Measurements from ENCODE around the gene VMO1. TPM values are rescaled to one million over a fixed set of nuclear protein-coding genes. Genes with fewer than 3 reads are reported as not detected.

The VMO1 gene
- total and polyA plus RNA-seq, 9 of the 15 experiments (the other 6 are each of a cell fraction or from before 2014, with no cell fraction given): 0.31 TPM; not detected in 8

- DNase-seq (ENCODE audit: extremely low read depth in 1 of 4, low spot score in 3 of 4) (peak in 1 of 4 experiments; percentile 50), ATAC-seq (peak; percentile 11), FAIRE-seq (no peak)
- in situ Hi-C loops (cut with MboI) (no loop called here), intact Hi-C loops (cut with micrococcal nuclease) (loop anchor here (1.0 kb wide), 1 partner anchor 38 kb away; the partner anchor contains the start of gene PSMB6)
- Histone ChIP-seq H3K4me2 (ENCODE audit: insufficient read depth, low read length) (peak overlapping the region; percentile 94), H3K27ac (ENCODE audit: extremely low read depth, low read depth, low read length) (peak overlapping the region; percentile 71), H3K9me1 (ENCODE audit: control insufficient read depth, insufficient read depth, low read length) (no peaks in the 10 kb centered on the region), H3K79me2 (ENCODE audit: control insufficient read depth, insufficient read depth, low read length) (peaks cover 55% of the 10 kb centered on the region), H3K4me1 (replicated peaks in 1 of 2; ENCODE audit: control insufficient read depth in 2 of 2, insufficient read depth in 2 of 2, low read length in 2 of 2) (peaks cover 30 to 38% of the 10 kb centered on the region in 2 experiments; a peak in 4 of 5 replicates), H3K9ac (ENCODE audit: insufficient read depth in 1 of 2, low read depth in 2 of 2, low read length in 2 of 2) (peak overlapping the region; percentile 77 to 93), H3K36me3 (ENCODE audit: control insufficient read depth, insufficient read depth, low read length) (peaks cover 14% of the 10 kb centered on the region; the same call in 2 of the 3 replicates), H2AFZ (ENCODE audit: low read depth, low read length) (0 out of 2 replicates have a peak overlapping the region, but pooled peaks have one; percentile 23), H3K4me3 (peak overlapping the region; percentile 81), H3K27me3 (ENCODE audit: control insufficient read depth in 2 of 2, insufficient read depth in 2 of 2, low read length in 2 of 2) (no peaks in the 10 kb centered on the region), H3K9me3 (replicated peaks; ENCODE audit: control insufficient read depth, insufficient read depth, low read depth, low read length) (no peaks in the 10 kb centered on the region), H4K20me1 (replicated peaks; ENCODE audit: control insufficient read depth, insufficient read depth, low read length) (no peaks in the 10 kb centered on the region)
- ChIA-PET CTCF (ENCODE audit: low intra/inter-chr PET ratio) (no interaction called here), POLR2A (interaction anchor here (0.7 to 1.2 kb wide), 2 partner anchors 11 to 881 kb away, joined by 3 read pairs; no protein-coding TSS in a partner anchor)
- 0% methylated on average over 12 of the region's 15 CpGs for WGBS (ENCODE audit: insufficient coverage, low coverage, missing lambda C conversion rate)
- TSS peak; percentile 47 for BruUV-seq (replicated peaks)
- TF ChIP-seq ZNF263 (CRISPR knock-in tag; IDR thresholded peaks at IDR 0.05; ENCODE audit: borderline replicate concordance): no peak
- no peak for TF ChIP-seq DACH1 (IDR thresholded peaks at IDR 0.05; ENCODE audit: partially characterized antibody)
- TF ChIP-seq SMARCE1 (IDR thresholded peaks at IDR 0.05): no peak
- TF ChIP-seq ZNF764 (CRISPR knock-in tag; IDR thresholded peaks at IDR 0.05; ENCODE audit: low read depth): no peak
- TF ChIP-seq TBP (optimal IDR thresholded peaks at IDR 0.05; ENCODE audit: low read depth, low read length): peak; percentile 4
- TF ChIP-seq BRD9 (IDR thresholded peaks at IDR 0.05; ENCODE audit: low read depth, partially characterized antibody): peak; percentile 57
- TF ChIP-seq FOXP1 (CRISPR knock-in tag; IDR thresholded peaks at IDR 0.05): no peak
- 0 out of 2 replicates have a peak, but pooled peaks have one; percentile 76 for TF ChIP-seq AFF4 (CRISPR knock-in tag; IDR thresholded peaks at IDR 0.05)
- TF ChIP-seq CBFA2T2 (conservative IDR thresholded peaks at IDR 0.05): no peak
- TF ChIP-seq ZSCAN29 (IDR thresholded peaks at IDR 0.05): no peak
- TF ChIP-seq MEIS2 (IDR thresholded peaks at IDR 0.05; ENCODE audit: partially characterized antibody): no peak
- TF ChIP-seq MBD2 (IDR thresholded peaks at IDR 0.05; ENCODE audit: borderline replicate concordance, low read depth): no peak
- no peak for TF ChIP-seq RUNX1 (IDR thresholded peaks at IDR 0.05; ENCODE audit: low read depth)
- no peak for TF ChIP-seq HES1 (IDR thresholded peaks at IDR 0.05; ENCODE audit: low read depth)
- TF ChIP-seq ZNF277 (CRISPR knock-in tag; IDR thresholded peaks at IDR 0.05; ENCODE audit: borderline replicate concordance): no peak
- TF ChIP-seq ATF7 (IDR thresholded peaks at IDR 0.05): no peak
- no peak for TF ChIP-seq JUN (IDR thresholded peaks at IDR 0.05; ENCODE audit: borderline replicate concordance, low read depth, low read length)
- no peak for TF ChIP-seq JUN (CRISPR knock-in tag; IDR thresholded peaks at IDR 0.05; ENCODE audit: borderline replicate concordance)
Observed at GRCh38 chr17:4833941-4834680, 47.9 kb upstream of the VMO1 start.
